Breast epithelium (tissue), 4 donors: ENCODE data around the gene CYP1B1. TPM values are rescaled to one million over a fixed set of nuclear protein-coding genes. Genes with fewer than 3 reads are reported as not detected.
A peak's percentile ranks its signal among the peaks of the same experiment; 100 is the strongest.

Experiments used
- DNase-seq, 2 donors: peaks; one replicate each; pipeline ENCODE4 v3.0.0-alpha.2; 2019; ENCODE audit warnings: low spot score in 2 of 2
- H3K27ac ChIP-seq, 2 donors: fragments of 200-600 bp; sonication (generic) in 1 of 2; one replicate each; pipeline ENCODE4 v1.5.1; 2016 to 2019; ENCODE audit warnings: mild to moderate bottlenecking in 1 of 2
- H3K27me3 ChIP-seq, 2 donors: fragments of 200-600 bp; sonication (generic) in 1 of 2; one replicate each; pipeline versions ENCODE4 v1.5.1 to v1.6.0; 2017 to 2019; ENCODE audit warnings: control low read depth in 1 of 2, mild to moderate bottlenecking in 1 of 2
- H3K36me3 ChIP-seq: fragments of 200-600 bp; one replicate; pipeline ENCODE4 v1.5.1; 2019
- H3K4me1 ChIP-seq, 2 donors: fragments of 200-600 bp; sonication (generic); one replicate each; pipeline ENCODE4 v1.5.1; 2016 to 2019; ENCODE audit warnings: control low read depth in 1 of 2
- H3K4me3 ChIP-seq, 3 donors: fragments of 200-600 bp; sonication (generic); 1 replicate in 2 of 3; 2 replicates in 1 of 3; pipeline ENCODE4 v1.5.1; 2016 to 2019; ENCODE audit warnings: mild to moderate bottlenecking in 3 of 3, moderate library complexity in 2 of 3
- H3K9me3 ChIP-seq, 2 donors: fragments of 200-600 bp; sonication (generic) in 1 of 2; one replicate each; pipeline ENCODE4 v1.5.1; 2016 to 2019; ENCODE audit warnings: control low read depth in 1 of 2
- CTCF ChIP-seq, 3 donors: fragments of 450-650 bp; IDR thresholded peaks; one replicate each; pipeline ENCODE4 v1.5.1; 2016 to 2017; ENCODE audit warnings: antibody characterized with exemption in 3 of 3, mild to moderate bottlenecking in 3 of 3, moderate library complexity in 3 of 3
- POLR2A ChIP-seq: fragments of 450-650 bp; IDR thresholded peaks from one replicate; pipeline ENCODE4 v1.6.1; 2016; ENCODE audit warnings: antibody characterized with exemption, mild to moderate bottlenecking, moderate library complexity
- POLR2AphosphoS5 ChIP-seq, 3 donors: sonication (generic); formaldehyde crosslinking; IDR thresholded peaks; one replicate each; pipeline ENCODE4 v1.6.1; 2017; ENCODE audit warnings: antibody characterized with exemption in 3 of 3
- intact Hi-C: fragments of 100-400 bp; cut with DNase I; formaldehyde crosslinking; loops from one replicate; pipeline ENCODE4 v1.15.1; 2023; ENCODE audit warnings: low total_unique reads
- total RNA-seq, 3 donors: library from RNA; depleted of rRNA; stranded (reverse); fragments of >200 nt; gene quantifications; one replicate each; pipeline ENCODE4 v1.1.0, GENCODE V29; 2016

CYP1B1 gene
- total RNA-seq, 3 donors from 2014 or later, result 32.9 to 166 (median 39.0) TPM

- intact Hi-C loops, result no loop called here
- Histone ChIP-seq H3K27ac (peak overlapping the region; percentile 89 to 97), H3K27me3 (peaks cover 0 to 13% of the 10 kb centered on the region in 2 donors)
Observed at GRCh38 chr2:38074058-38074763, 1.7 kb downstream of the CYP1B1 start.

GRCh38 chr2:38073211-38074057 is 2.5 kb downstream of the CYP1B1 start:
- Histone ChIP-seq H3K36me3 (no peaks in the 10 kb centered on the region), H3K4me1 (peaks cover 0 to 3% of the 10 kb centered on the region in 2 donors), H3K27ac (peak overlapping the region; percentile 89 to 97), H3K27me3 (peaks cover 0 to 13% of the 10 kb centered on the region in 2 donors), H3K9me3 (no peaks in the 10 kb centered on the region), H3K4me3 (peak overlapping the region; percentile 58 to 88 (median 70))
- DNase-seq, result no peak
- intact Hi-C loops, result no loop called here
- TF ChIP-seq POLR2AphosphoS5 (IDR thresholded peaks at IDR 0.05), result peak in 1 of 3 donors; percentile 29
- TF ChIP-seq POLR2A, result no peak
- TF ChIP-seq CTCF (IDR thresholded peaks at IDR 0.05), result no peak

More at GRCh38 chr2:38074058-38074763, 1.7 kb downstream of the CYP1B1 start:
- Histone ChIP-seq H3K4me3 (peak overlapping the region; percentile 58 to 88 (median 70)), H3K36me3 (no peaks in the 10 kb centered on the region), H3K9me3 (no peaks in the 10 kb centered on the region), H3K4me1 (peaks cover 0 to 3% of the 10 kb centered on the region in 2 donors)
- no peak for DNase-seq
- TF ChIP-seq POLR2AphosphoS5 (IDR thresholded peaks at IDR 0.05) (no peak), POLR2A (no peak), CTCF (IDR thresholded peaks at IDR 0.05) (no peak)

- H3K27ac ChIP-seq, result peak overlapping the region; percentile 15 to 65
- no peak for TF ChIP-seq POLR2A
- no peak for TF ChIP-seq CTCF (IDR thresholded peaks at IDR 0.05)
- TF ChIP-seq POLR2AphosphoS5 (IDR thresholded peaks at IDR 0.05), result no peak
- peaks cover 0 to 8% of the 10 kb centered on the region in 2 donors for H3K27me3 ChIP-seq
- H3K4me1 ChIP-seq, result peaks cover 0 to 3% of the 10 kb centered on the region in 2 donors
- H3K4me3 ChIP-seq, result peak overlapping the region in 1 of 3 donors; percentile 32
- H3K9me3 ChIP-seq, result no peaks in the 10 kb centered on the region
- intact Hi-C loops, result no loop called here
- no peak for DNase-seq
- no peaks in the 10 kb centered on the region for H3K36me3 ChIP-seq
Observed at GRCh38 chr2:38070438-38070837, 5.5 kb downstream of the CYP1B1 start.

GRCh38 chr2:38068234-38068633 is 7.7 kb downstream of the CYP1B1 start:
- intact Hi-C loops, result no loop called here
- Histone ChIP-seq H3K4me3 (peak overlapping the region in 2 of 3 donors; percentile 14 to 31), H3K27ac (peak overlapping the region; percentile 7 to 32), H3K36me3 (no peaks in the 10 kb centered on the region), H3K27me3 (no peaks in the 10 kb centered on the region), H3K4me1 (no peaks in the 10 kb centered on the region), H3K9me3 (no peaks in the 10 kb centered on the region)
- no peak for DNase-seq
- no peak for TF ChIP-seq POLR2AphosphoS5 (IDR thresholded peaks at IDR 0.05)
- no peak for TF ChIP-seq CTCF (IDR thresholded peaks at IDR 0.05)
- TF ChIP-seq POLR2A, result no peak
